DND-41 (cell line): ENCODE results near the gene TEX13B.

ENCODE experiments used
- CTCF ChIP-seq: IDR thresholded peaks from 2 replicates; pipeline ENCODE4 v1.5.1; 2012; ENCODE audit warnings: borderline replicate concordance, low read length, moderate library complexity, mild to moderate bottlenecking; ENCODE audit not compliant: poor library complexity, severe bottlenecking; ENCODE audit errors: extremely low read depth
- EZH2 ChIP-seq: IDR thresholded peaks from 3 replicates; pipeline ENCODE4 v1.6.1; 2012; ENCODE audit warnings: borderline replicate concordance, low read depth, mild to moderate bottlenecking, moderate library complexity, low read length, inconsistent platforms; ENCODE audit not compliant: severe bottlenecking

- TF ChIP-seq CTCF (no peak), EZH2 (no peak)
Measured at GRCh38 chrX:107936434-107936730, 45.8 kb downstream of the TEX13B start.
